PC-9 (cell line): ENCODE results near the gene ECHDC3. TPM values are rescaled to one million over a fixed set of nuclear protein-coding genes. Genes with fewer than 3 reads are reported as not detected.

Experiments used
- BruUV-seq: library from RNA; stranded (reverse); fragments of 400-500 nt; replicated peaks from 2 replicates; lab custom pipeline; 2021; lab: Mats Ljungman, UMichigan
- CTCF ChIA-PET: fragments of 300-600 bp; sonication (Branson Sonifier 250); formaldehyde crosslinking; loops from one replicate; lab custom pipeline; 2022; ENCODE audit warnings: antibody characterized with exemption; lab: Charles Lee
- POLR2A ChIA-PET: fragments of 300-600 bp; sonication (Branson Sonifier 250); formaldehyde crosslinking; loops from one replicate; lab custom pipeline; 2022; ENCODE audit warnings: antibody characterized with exemption; ENCODE audit not compliant: unreplicated experiment; lab: Charles Lee
- DNase-seq, 2 experiments: peaks; one replicate each; pipeline versions ENCODE4 v3.0.0 to v3.0.0-alpha.2; 2015 to 2022; ENCODE audit warnings: mixed read lengths in 1 of 2
- H2AFZ ChIP-seq: fragments of 200-600 bp; sonication (generic); 2 replicates; pipeline ENCODE4 v1.8.1; 2017; ENCODE audit warnings: antibody characterized with exemption
- H3F3A ChIP-seq: fragments of 200-600 bp; sonication (generic); 2 replicates; pipeline ENCODE4 v1.8.1; 2017; ENCODE audit warnings: antibody characterized with exemption, mild to moderate bottlenecking, low read depth; ENCODE audit not compliant: insufficient read depth
- H3K27ac ChIP-seq: fragments of 200-600 bp; sonication (generic); 2 replicates; pipeline ENCODE4 v1.6.1; 2016; ENCODE audit warnings: mixed run types
- H3K27me3 ChIP-seq: fragments of 200-600 bp; sonication (generic); 2 replicates; pipeline ENCODE4 v1.6.1; 2016; ENCODE audit warnings: low read depth, mixed run types; ENCODE audit not compliant: insufficient read depth
- H3K36me3 ChIP-seq: fragments of 200-600 bp; sonication (generic); 2 replicates; pipeline ENCODE4 v1.6.1; 2016; ENCODE audit warnings: low read depth, mixed run types
- H3K4me1 ChIP-seq: fragments of 200-600 bp; sonication (generic); replicated peaks from 2 replicates; pipeline ENCODE4 v1.6.1; 2016; ENCODE audit warnings: mixed run types; ENCODE audit not compliant: insufficient read depth
- H3K4me2 ChIP-seq: fragments of 200-600 bp; sonication (generic); 2 replicates; pipeline ENCODE4 v1.6.1; 2017; ENCODE audit warnings: mixed run types
- H3K4me3 ChIP-seq: fragments of 200-600 bp; sonication (generic); 2 replicates; pipeline ENCODE4 v1.6.1; 2016; ENCODE audit warnings: mixed run types
- H3K79me2 ChIP-seq: fragments of 200-600 bp; sonication (generic); 2 replicates; pipeline ENCODE4 v1.6.1; 2017; ENCODE audit warnings: low read depth, mixed run types
- H3K9me2 ChIP-seq: fragments of 200-600 bp; sonication (generic); 2 replicates; pipeline ENCODE4 v1.8.1; 2017; ENCODE audit warnings: mild to moderate bottlenecking; ENCODE audit not compliant: insufficient read depth
- H3K9me3 ChIP-seq: fragments of 200-600 bp; sonication (generic); 2 replicates; pipeline ENCODE4 v1.8.1; 2016; ENCODE audit warnings: low read depth; ENCODE audit not compliant: insufficient read depth
- H4K20me1 ChIP-seq: fragments of 200-600 bp; sonication (generic); 2 replicates; pipeline ENCODE4 v1.8.1; 2017; ENCODE audit not compliant: insufficient read depth
- EZH2 ChIP-seq: fragments of 200-600 bp; sonication (generic); IDR thresholded peaks from 2 replicates; pipeline ENCODE4 v1.8.0; 2017; ENCODE audit warnings: antibody characterized with exemption, low read depth
- intact Hi-C: fragments of 100-400 bp; cut with micrococcal nuclease; formaldehyde crosslinking; loops from one replicate; pipeline ENCODE4 v1.10.0; 2022; ENCODE audit not compliant: unreplicated experiment
- total RNA-seq: library from RNA; stranded (reverse); gene quantifications from 2 replicates; pipeline ENCODE4 v1.2.3, GENCODE V29; 2021
- TF ChIP-seq, protein P1 (sequence below): fragments of 200-600 bp; sonication (generic); conservative IDR thresholded peaks from 2 replicates; pipeline ENCODE4 v1.6.1; 2017; ENCODE audit warnings: mixed run types, antibody characterized with exemption, mild to moderate bottlenecking, moderate library complexity

Gene ECHDC3
- total RNA-seq, 1 experiment from 2014 or later = not detected

DNA sequence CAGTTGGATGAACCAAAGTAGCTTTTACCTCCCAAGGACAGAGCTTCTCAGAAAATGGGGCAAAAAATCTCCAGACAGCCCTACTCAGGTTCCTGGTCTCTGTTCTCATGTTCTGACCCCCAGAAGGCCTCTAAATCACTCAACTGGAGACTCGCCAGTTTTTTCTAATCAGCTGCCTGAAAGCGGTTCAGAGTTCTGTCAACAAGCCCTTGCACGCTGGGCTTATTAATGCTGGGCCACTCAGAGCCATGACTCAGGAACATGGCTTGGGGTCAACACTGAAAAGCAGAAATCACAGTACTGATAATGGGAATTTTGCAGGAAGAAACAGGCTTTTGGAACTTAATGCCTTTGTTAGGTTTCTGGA lies 15.3 kb downstream of the ECHDC3 start:
- Histone ChIP-seq H3K9me3 (no peaks in the 10 kb centered on the region), H3F3A (no peaks in the 10 kb centered on the region), H3K36me3 (no peaks in the 10 kb centered on the region), H3K27me3 (no peaks in the 10 kb centered on the region), H3K4me3 (no peak overlapping the region), H2AFZ (no peak overlapping the region), H3K9me2 (no peaks in the 10 kb centered on the region), H3K27ac (no peak overlapping the region), H3K4me1 (no peaks in the 10 kb centered on the region), H3K4me2 (no peak overlapping the region), H4K20me1 (no peaks in the 10 kb centered on the region), H3K79me2 (no peaks in the 10 kb centered on the region)
- ChIA-PET POLR2A (no interaction called here), CTCF (interaction anchor here (0.9 kb wide), 1 partner anchor 242 kb away, joined by 3 read pairs; no protein-coding TSS in a partner anchor)
- DNase-seq = no peak
- no peak for TF ChIP-seq EZH2
- TF ChIP-seq, protein P1, sequence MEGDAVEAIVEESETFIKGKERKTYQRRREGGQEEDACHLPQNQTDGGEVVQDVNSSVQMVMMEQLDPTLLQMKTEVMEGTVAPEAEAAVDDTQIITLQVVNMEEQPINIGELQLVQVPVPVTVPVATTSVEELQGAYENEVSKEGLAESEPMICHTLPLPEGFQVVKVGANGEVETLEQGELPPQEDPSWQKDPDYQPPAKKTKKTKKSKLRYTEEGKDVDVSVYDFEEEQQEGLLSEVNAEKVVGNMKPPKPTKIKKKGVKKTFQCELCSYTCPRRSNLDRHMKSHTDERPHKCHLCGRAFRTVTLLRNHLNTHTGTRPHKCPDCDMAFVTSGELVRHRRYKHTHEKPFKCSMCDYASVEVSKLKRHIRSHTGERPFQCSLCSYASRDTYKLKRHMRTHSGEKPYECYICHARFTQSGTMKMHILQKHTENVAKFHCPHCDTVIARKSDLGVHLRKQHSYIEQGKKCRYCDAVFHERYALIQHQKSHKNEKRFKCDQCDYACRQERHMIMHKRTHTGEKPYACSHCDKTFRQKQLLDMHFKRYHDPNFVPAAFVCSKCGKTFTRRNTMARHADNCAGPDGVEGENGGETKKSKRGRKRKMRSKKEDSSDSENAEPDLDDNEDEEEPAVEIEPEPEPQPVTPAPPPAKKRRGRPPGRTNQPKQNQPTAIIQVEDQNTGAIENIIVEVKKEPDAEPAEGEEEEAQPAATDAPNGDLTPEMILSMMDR = no peak
- intact Hi-C loops = no loop called here
- no TSS peak for BruUV-seq

DNA sequence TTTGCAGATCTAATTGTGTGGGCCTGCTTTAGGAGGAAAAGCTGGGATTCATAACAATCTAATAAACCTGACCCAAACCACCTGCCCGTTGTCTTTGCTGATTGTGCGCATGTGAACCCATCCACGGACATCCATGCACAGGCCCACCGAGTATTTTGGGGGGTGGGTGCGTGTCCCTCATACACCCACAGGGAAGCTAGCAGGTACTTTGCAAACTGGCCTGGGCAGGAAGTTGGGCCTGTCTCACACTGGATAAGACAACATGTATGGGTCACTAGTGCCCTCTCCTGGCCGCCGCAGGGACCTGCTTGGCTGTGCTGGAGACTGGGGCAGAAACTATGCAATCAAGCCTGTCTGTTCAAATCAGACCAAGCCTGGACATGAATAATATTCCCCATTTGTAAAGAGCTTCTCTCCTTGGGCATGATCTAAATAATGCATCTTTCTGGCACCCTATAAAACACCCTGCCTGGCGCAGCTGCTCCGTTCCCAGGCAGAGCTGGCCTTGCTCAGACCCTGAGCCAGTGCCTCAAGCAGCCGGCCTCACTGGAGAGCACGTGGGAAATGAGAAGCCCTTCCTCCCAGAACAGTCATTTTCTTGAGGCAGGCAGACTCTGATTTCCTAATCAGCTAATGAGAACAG lies 15.8 kb downstream of the ECHDC3 start:
- no peaks in the 10 kb centered on the region for H3K9me3 ChIP-seq
- H2AFZ ChIP-seq = no peak overlapping the region
- H3K36me3 ChIP-seq = no peaks in the 10 kb centered on the region
- DNase-seq = peak; percentile 48 to 84
- H3F3A ChIP-seq = no peaks in the 10 kb centered on the region
- ChIA-PET POLR2A (no interaction called here), CTCF (interaction anchor here (0.7 to 0.9 kb wide), 3 partner anchors 12 to 242 kb away, joined by 3 read pairs; no protein-coding TSS in a partner anchor)
- no peak overlapping the region for H3K4me3 ChIP-seq
- no peaks in the 10 kb centered on the region for H3K4me1 ChIP-seq
- no peak overlapping the region for H3K4me2 ChIP-seq
- H3K79me2 ChIP-seq = no peaks in the 10 kb centered on the region
- H3K27ac ChIP-seq = no peak overlapping the region
- TF ChIP-seq EZH2 = no peak
- TF ChIP-seq, protein P1 = peak; percentile 81
- H4K20me1 ChIP-seq = no peaks in the 10 kb centered on the region
- BruUV-seq = no TSS peak
- intact Hi-C loops = loop anchor here (1.0 kb wide), 2 partner anchors 243 to 334 kb away; no protein-coding TSS in a partner anchor
- no peaks in the 10 kb centered on the region for H3K9me2 ChIP-seq
- no peaks in the 10 kb centered on the region for H3K27me3 ChIP-seq

DNA sequence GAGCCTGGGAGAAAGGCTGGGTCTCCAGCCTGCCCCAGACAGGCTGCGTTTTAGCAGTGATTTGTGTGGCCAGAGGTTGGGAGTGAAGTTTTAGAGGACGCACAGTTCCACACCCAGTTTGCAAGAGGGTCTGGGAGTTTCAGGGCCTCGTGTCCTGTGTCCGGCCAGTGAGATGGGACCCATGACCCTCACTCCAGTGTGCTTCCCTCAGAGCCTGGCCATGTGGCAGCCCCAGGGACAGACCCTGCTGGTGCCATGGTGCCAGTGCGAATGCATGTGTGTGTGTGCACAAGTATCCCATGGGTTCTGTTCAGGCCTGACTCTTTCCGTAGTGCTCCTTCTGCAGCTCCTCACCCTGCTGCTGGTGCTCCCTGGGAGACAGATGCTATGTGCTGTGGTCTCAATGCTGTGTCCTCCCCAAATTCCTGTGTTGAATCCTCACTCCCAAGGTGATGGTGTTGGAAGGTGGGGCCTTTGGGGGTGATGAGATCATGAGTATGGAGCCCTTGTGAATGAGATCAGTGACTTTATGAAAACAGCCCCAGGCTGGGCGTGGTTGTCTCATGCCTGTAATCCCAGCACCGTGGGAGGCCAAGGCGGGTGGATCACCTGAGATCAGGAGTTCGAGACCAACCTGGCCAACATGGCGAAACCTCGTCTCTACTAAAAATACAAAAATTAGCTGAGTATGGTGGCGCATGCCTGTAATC lies 16.5 kb downstream of the ECHDC3 start:
- no peaks in the 10 kb centered on the region for H4K20me1 ChIP-seq
- no peak for DNase-seq
- TF ChIP-seq, protein P1 = no peak
- TF ChIP-seq EZH2 = no peak
- H3K9me3 ChIP-seq = no peaks in the 10 kb centered on the region
- intact Hi-C loops = loop anchor here (1.0 kb wide), 2 partner anchors 243 to 334 kb away; no protein-coding TSS in a partner anchor
- no peaks in the 10 kb centered on the region for H3K4me1 ChIP-seq
- no TSS peak for BruUV-seq
- no peaks in the 10 kb centered on the region for H3F3A ChIP-seq
- H3K79me2 ChIP-seq = no peaks in the 10 kb centered on the region
- H3K9me2 ChIP-seq = no peaks in the 10 kb centered on the region
- H3K4me3 ChIP-seq = no peak overlapping the region
- no peak overlapping the region for H2AFZ ChIP-seq
- H3K27ac ChIP-seq = no peak overlapping the region
- ChIA-PET CTCF (interaction anchor here (0.9 kb wide), 2 partner anchors 232 to 243 kb away, joined by 3 read pairs; no protein-coding TSS in a partner anchor), POLR2A (no interaction called here)
- H3K4me2 ChIP-seq = no peak overlapping the region
- no peaks in the 10 kb centered on the region for H3K27me3 ChIP-seq
- no peaks in the 10 kb centered on the region for H3K36me3 ChIP-seq
